Right ventricle myocardium superior (tissue), 1 donor: Measurements from ENCODE around the gene SAC3D1. TPM values are rescaled to one million over a fixed set of nuclear protein-coding genes. Genes with fewer than 3 reads are reported as not detected.
"Not testable (repeated sequence)": the region's sequence is repeated elsewhere in the genome, so short reads cannot be mapped to it uniquely, and the experiment has no call there.

Experiments used
- ATAC-seq: fragments of 200-7000 bp; cut with Tn5 transposase; one replicate; pipeline ENCODE4 v1.9.1; 2020; ENCODE audit warnings: mild to moderate bottlenecking; ENCODE audit not compliant: poor library complexity
- DNase-seq: peaks from one replicate; pipeline ENCODE4 v3.0.0-alpha.2; 2020
- intact Hi-C: fragments of 100-400 bp; cut with DNase I; formaldehyde crosslinking; loops from one replicate; pipeline ENCODE4 v1.11.2; 2022
- long read RNA-seq: library from polyadenylated mRNA; unstranded; transcript quantifications from one replicate; pipeline ENCODE4 v2.0.0, GENCODE V29; 2021
- total RNA-seq: library from RNA; stranded (reverse); fragmentation: NEBNext Ultra II Directional; extraction: Animal tissue kit (Norgen Biotek cat#: 25700); gene quantifications from one replicate; pipeline ENCODE4 v1.2.1, GENCODE V29; 2021
- donor health status: DM: no; HTN: yes; CAD: no; lungs with severe emphysema.

SAC3D1 gene
- total RNA-seq, result 7.8 TPM
- long read RNA-seq, transcript SAC3D1-201 (2 exons, 1,566 nt), result major isoform, 7 of 13 reads
- long read RNA-seq, partial matches to known transcripts, result 0 of 13 reads
- long read RNA-seq, other reads (novel, unspliced or antisense), result 2 of 13 reads

GRCh38 chr11:65040847-65041622 lies at the start of gene SAC3D1:
Gene SAC3D1, plus strand, starts transcription at chr11:65041210. Its CDS starts 83 bp downstream, at chr11:65041293.
- intact Hi-C loops, result no loop called here
- DNase-seq, result peak; percentile 93
- peak; percentile 97 for ATAC-seq

DNA sequence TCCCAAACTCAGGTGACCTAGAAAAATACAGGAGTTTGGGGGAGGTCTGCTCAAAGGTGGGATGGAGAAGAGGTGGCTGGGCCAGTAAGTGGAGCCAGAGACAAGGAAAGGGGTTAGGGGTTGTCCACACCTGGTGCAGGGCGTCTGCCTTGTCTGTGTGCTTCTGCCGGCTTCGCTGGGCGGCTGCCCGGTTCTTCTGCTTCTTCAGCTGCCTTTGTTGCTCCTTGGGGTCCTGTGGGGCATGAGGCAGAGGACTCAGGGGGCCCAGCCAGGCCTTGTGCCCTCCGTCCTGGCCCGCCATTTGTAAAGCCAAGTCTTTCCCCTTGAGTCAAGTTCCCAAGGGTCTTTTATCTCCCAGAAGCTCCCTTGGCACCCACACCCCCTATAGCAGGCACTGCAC lies 46.7 kb upstream of the SAC3D1 start:
- no peak for ATAC-seq
- intact Hi-C loops, result no loop called here

GRCh38 chr11:64996327-64996709 lies 44.7 kb upstream of the SAC3D1 start:
- DNase-seq, result no peak
- peak; percentile 29 for ATAC-seq
- intact Hi-C loops, result no loop called here

More for the DNA sequence above, 46.7 kb upstream of the SAC3D1 start:
- DNase-seq, result no peak

DNA sequence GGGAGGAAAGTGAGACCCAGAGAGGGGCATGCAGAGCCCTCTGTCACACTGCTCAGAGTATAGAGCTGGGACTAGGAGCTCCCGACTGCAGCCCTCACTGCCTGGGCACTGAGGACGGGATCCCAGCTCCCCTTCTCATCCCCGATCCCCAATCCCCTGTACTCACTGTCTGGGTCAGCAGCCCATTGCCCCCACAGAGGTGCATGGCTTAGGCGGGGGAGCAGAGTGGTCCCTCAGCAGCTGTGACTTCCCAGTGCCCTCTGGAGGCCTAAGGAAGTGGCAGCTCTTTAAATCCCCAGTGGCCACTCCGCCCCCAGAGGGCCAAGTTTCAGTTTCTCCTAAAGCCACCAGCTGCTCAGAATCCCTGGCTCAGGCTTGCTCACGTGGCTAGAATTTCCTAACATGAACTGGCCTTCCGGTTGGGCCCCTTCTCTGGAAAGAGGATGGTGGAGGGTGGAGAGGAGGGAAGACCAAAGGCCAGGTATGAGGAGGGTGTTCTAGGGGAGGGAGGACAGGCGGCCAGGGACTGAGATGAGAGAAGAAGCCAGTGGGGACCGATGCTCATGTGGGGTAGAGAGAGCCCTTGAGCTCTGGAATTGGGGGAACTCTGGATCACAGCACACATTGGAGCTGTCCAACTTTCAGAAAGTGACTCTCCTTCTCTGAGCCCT lies 44.2 kb upstream of the SAC3D1 start, which contains the start of gene BATF2:
Gene BATF2 (minus strand): TSS at position 262 of the 671 bp plus-strand sequence. CDS start 57 bp downstream, at position 205.
- intact Hi-C loops, result no loop called here
- peak; percentile 79 for DNase-seq
- peak; percentile 86 for ATAC-seq

GRCh38 chr11:64998141-64998540 lies 42.9 kb upstream of the SAC3D1 start:
- ATAC-seq (no peak), DNase-seq (no peak)
- intact Hi-C loops, result no loop called here

DNA sequence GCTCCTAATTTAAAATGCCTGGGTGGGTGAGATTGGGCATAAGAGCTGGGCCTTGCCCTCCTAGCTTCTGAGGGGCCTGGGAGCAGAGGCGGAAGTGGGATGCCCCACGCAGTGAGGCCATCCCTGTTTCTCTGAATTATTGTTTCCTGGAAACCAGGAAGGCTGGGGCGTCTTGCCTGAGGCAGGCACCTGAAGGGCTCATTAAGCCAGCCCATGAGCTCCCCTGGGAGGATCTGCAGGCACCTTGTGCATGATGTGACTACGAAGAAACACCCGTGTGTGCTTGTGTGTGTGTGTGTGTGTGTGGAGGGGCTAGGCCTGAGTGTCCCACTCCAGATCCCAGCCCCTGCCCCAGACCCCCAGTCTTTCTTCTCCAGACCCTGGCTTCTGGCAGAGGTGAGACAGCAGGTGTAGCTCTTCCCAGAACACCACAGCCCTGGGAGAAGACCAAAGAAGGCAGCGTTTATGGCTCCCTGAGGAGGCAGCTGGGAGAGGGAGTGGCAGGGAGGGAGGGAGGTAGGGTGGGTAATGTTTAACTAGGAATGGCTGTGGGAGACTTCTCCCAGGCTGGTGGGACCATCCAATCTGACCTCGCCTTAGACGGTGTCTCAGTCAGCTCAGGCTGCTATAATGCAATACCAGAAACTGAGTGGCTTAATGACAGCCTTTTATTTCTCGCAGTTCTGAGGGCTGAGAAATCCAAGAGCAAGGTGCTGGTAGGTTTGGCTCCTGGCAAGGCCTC lies 42.1 kb upstream of the SAC3D1 start:
- DNase-seq, result no peak
- intact Hi-C loops, result no loop called here
- ATAC-seq, result peak; percentile 38

DNA sequence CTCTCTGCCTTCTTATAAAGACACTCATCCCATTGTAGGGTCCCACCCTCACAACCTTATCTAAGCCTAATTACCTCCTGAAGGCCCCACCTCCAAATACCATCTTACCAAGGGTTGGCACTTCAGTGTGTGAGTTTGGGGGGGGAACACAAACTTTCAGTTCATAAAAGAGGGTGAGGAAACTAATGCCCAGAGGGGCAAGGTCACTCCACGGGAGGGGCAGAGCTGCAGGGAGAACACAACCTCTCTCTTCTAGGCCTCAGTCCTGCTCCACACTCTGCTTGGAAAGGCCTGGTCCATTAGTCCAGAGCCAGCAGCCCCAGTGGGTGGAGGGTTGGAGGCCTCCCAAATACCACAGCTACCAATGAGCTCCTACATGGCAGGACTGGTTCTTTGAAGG lies 41.5 kb upstream of the SAC3D1 start:
- no peak for DNase-seq
- intact Hi-C loops, result no loop called here
- ATAC-seq, result no peak

DNA sequence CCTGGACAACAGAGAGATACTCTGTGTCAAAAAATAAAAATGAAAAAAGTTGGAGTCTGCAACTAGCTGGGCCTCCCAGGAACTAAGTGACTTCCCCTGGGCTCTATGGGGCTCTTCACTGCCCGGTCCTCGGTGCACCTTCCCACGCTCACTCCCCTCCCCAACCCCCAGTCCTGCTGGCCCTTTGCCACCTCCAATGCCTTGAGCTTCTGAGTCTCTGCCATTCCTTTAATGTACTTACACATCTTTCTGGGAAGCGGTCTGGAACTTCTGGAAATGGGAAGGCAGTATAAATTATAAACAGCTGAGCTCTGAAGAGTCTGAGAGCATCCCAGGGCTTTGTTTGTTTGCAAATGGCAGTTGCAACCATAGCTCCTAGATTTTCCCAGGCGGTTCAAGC lies 38.3 kb upstream of the SAC3D1 start:
- intact Hi-C loops, result no loop called here
- no peak for ATAC-seq

DNA sequence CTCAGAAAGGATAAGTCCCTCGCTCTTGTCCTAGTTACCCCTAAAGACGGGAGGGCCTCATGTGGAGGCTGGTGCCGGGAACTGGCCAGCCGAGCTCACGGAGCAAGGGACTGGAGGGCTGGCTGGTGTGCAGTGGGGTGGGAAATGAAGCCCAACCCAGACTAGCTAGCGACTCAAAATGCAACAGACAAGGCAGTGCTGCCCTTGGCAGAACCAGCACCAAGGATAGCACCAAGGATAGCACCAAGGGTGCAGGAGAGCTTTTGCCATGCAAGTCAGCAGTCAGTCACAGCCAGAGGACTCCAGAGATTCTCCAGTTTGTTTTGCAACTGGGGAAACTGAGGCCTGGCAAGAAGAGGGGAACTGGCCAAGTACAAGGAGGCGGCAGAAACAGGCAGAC lies 37.7 kb upstream of the SAC3D1 start:
- no peak for ATAC-seq
- no peak for DNase-seq
- intact Hi-C loops, result no loop called here

More for the DNA sequence above, 38.3 kb upstream of the SAC3D1 start:
- no peak for DNase-seq

DNA sequence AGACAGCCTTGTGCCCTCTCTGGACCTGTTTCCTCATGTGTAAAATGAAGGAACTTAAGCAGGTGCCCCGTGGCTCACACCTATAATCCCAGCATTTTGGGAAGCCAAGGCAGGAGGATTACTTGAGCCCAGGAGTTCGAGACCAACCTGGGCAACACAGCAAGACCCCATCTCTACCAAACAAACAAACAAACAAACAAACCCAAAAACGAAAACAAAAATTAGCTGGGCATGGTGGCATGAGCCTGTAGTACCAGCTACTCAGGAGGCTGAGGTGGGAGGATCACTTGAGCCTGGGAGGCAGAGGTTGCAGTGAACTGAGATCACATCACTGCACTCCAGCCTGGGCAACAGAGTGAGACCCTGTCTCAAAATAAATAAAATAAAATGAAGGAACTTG lies 37.0 kb upstream of the SAC3D1 start:
- ATAC-seq, DNase-seq, intact Hi-C loops: not testable (repeated sequence)

- ATAC-seq, result no peak
- intact Hi-C loops, result no loop called here
- no peak for DNase-seq
Observed at GRCh38 chr11:65008016-65008415, 33.0 kb upstream of the SAC3D1 start.

- no peak for ATAC-seq
- intact Hi-C loops, result no loop called here
- no peak for DNase-seq
Observed at GRCh38 chr11:65008873-65009272, 32.1 kb upstream of the SAC3D1 start.

- peak; percentile 95 for DNase-seq
- intact Hi-C loops, result loop anchor here (10.0 kb wide), 1 partner anchor 169 kb away; the partner anchor contains the start of gene CDC42BPG
- ATAC-seq, result peak; percentile 94
Observed at GRCh38 chr11:65013130-65013887, 27.7 kb upstream of the SAC3D1 start.

DNA sequence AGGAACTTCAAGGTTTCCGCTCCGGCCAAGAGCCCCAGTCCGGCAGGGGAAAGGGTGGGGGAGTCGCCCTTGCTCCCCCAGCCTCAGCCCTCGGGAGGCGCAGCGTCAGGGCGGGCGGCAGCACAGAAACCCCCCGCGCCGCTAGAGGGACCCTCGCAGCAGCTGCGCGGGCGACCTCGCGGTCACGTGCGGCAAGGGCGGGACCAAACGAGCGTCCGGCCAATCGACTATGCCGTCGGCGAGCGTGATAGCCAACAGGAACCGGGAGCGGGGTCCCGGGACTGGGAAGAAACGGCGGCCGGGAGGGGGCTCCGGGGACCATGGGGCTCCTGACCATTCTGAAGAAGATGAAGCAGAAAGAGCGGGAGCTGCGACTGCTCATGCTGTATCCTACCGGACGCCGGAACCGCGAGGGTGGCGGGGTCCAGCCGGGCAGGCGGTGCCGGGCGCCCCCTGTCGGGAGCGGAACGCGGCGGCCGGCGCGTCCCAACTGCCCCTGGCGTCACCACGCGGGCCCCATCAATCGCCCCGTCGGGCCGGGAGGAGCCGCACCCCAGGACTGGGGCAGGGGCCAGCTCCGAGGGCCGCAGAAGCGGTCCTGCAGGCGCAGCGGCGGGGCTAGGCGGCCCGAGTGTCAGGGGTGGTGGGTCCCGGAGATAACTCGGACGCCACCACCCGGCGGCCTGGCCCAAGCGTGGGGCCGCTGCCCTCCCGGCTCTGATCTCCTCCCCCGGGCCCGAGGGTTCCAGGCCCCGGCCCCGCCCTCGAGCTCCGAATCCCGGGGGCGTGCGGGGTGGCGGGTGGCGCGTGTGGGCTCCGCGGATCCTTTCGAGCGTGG lies 26.9 kb upstream of the SAC3D1 start, which contains the start of gene ARL2:
Gene ARL2 (plus strand): TSS at position 273 of the 838 bp plus-strand sequence. CDS start 48 bp downstream, at position 321.
- DNase-seq (peak; percentile 96), ATAC-seq (peak; percentile 97)
- intact Hi-C loops, result loop anchor here (10.0 kb wide), 1 partner anchor 169 kb away; the partner anchor contains the start of gene CDC42BPG

GRCh38 chr11:65014726-65015227 lies 26.2 kb upstream of the SAC3D1 start:
- ATAC-seq (peak; percentile 14), DNase-seq (no peak)
- intact Hi-C loops, result loop anchor here (10.0 kb wide), 1 partner anchor 170 kb away; the partner anchor contains the start of gene CDC42BPG

GRCh38 chr11:65016705-65017104 lies 24.3 kb upstream of the SAC3D1 start:
- intact Hi-C loops, result loop anchor here (10.0 kb wide), 1 partner anchor 172 kb away; the partner anchor contains the start of gene CDC42BPG
- ATAC-seq (no peak), DNase-seq (no peak)

- DNase-seq, result no peak
- no peak for ATAC-seq
- intact Hi-C loops, result loop anchor here (10.0 kb wide), 1 partner anchor 173 kb away; the partner anchor contains the start of gene CDC42BPG
Observed at GRCh38 chr11:65017937-65018336, 23.1 kb upstream of the SAC3D1 start.
